SU-DHL-6 (cell line): ENCODE measurements around the gene CCDC18.
"Not testable (repeated sequence)": the region's sequence is repeated elsewhere in the genome, so short reads cannot be mapped to it uniquely, and the experiment has no call there.

Experiments
- H2AFZ ChIP-seq: fragments of 200-600 bp; sonication (generic); 2 replicates; pipeline ENCODE4 v1.6.1; 2014; ENCODE audit warnings: low read depth, mild to moderate bottlenecking, moderate library complexity, mixed read lengths, antibody characterized with exemption, low read length; ENCODE audit not compliant: severe bottlenecking
- H3F3A ChIP-seq: fragments of 200-600 bp; shearing (Covaris generic); 2 replicates; pipeline ENCODE4 v1.6.0; 2016; ENCODE audit warnings: antibody characterized with exemption, mild to moderate bottlenecking; ENCODE audit not compliant: insufficient read depth
- H3K27ac ChIP-seq: fragments of 200-600 bp; sonication (generic); 2 replicates; pipeline ENCODE4 v1.5.1; 2016; ENCODE audit warnings: low read depth, mild to moderate bottlenecking, low read length, moderate library complexity, mixed read lengths
- H3K27me3 ChIP-seq: fragments of 200-600 bp; sonication (generic), shearing (Covaris generic); 2 replicates; pipeline ENCODE4 v1.6.0; 2014; ENCODE audit warnings: mild to moderate bottlenecking, low read length
- H3K36me3 ChIP-seq: fragments of 200-600 bp; sonication (generic); 2 replicates; pipeline ENCODE4 v1.6.1; 2014; ENCODE audit warnings: mild to moderate bottlenecking, low read length, mixed read lengths
- H3K4me2 ChIP-seq: fragments of 300-600, 200-600 bp; shearing (Covaris generic), sonication (generic); 2 replicates; pipeline ENCODE4 v1.6.0; 2014; ENCODE audit warnings: low read length, low read depth, mild to moderate bottlenecking; ENCODE audit not compliant: poor library complexity, severe bottlenecking
- H3K4me3 ChIP-seq: fragments of 200-600 bp; sonication (generic); 2 replicates; pipeline ENCODE4 v1.5.1; 2014; ENCODE audit warnings: antibody characterized with exemption, low read length, mild to moderate bottlenecking, mixed read lengths; ENCODE audit not compliant: insufficient read depth, poor library complexity, severe bottlenecking
- H3K79me2 ChIP-seq: fragments of 200-600 bp; sonication (generic); 2 replicates; pipeline ENCODE4 v1.6.1; 2014; ENCODE audit warnings: mild to moderate bottlenecking, low read length, moderate library complexity; ENCODE audit not compliant: insufficient read depth
- H3K9ac ChIP-seq: fragments of 200-600 bp; sonication (generic); 2 replicates; pipeline ENCODE4 v1.7.0; 2014; ENCODE audit warnings: mild to moderate bottlenecking, low read length
- H3K9me2 ChIP-seq: fragments of 200-600 bp; sonication (generic); replicated peaks from 2 replicates; pipeline ENCODE4 v1.6.1; 2014; ENCODE audit warnings: low read length; ENCODE audit not compliant: insufficient read depth
- H3K9me3 ChIP-seq: fragments of 200-600 bp; sonication (generic); 2 replicates; pipeline ENCODE4 v1.6.1; 2014; ENCODE audit warnings: low read length, mixed read lengths; ENCODE audit not compliant: insufficient read depth
- H4K20me1 ChIP-seq: fragments of 200-600 bp; sonication (generic); 2 replicates; pipeline ENCODE4 v1.6.1; 2014; ENCODE audit warnings: low read depth, mild to moderate bottlenecking, antibody characterized with exemption, low read length, moderate library complexity, mixed read lengths
- EZH2phosphoT487 ChIP-seq: fragments of 200-600 bp; sonication (generic), shearing (Covaris generic); conservative IDR thresholded peaks from 2 replicates; pipeline ENCODE4 v1.6.1; 2018; ENCODE audit warnings: mild to moderate bottlenecking, antibody characterized with exemption, low read length, moderate library complexity, mixed read lengths
- TF ChIP-seq, protein P1 (sequence below): fragments of 200-600 bp; sonication (generic); IDR thresholded peaks from one replicate; pipeline ENCODE4 v1.5.1; 2017; ENCODE audit warnings: antibody characterized with exemption, mild to moderate bottlenecking, low read length, moderate library complexity; ENCODE audit not compliant: insufficient read depth, poor library complexity, severe bottlenecking

Gene CCDC18

GRCh38 chr1:93171549-93172034, 8.9 kb upstream of the CCDC18 start:
- H3K27me3 ChIP-seq = no peaks in the 10 kb centered on the region
- H3F3A ChIP-seq = peaks cover 7% of the 10 kb centered on the region; the same call in 1 of the 2 replicates
- no peaks in the 10 kb centered on the region for H3K9me3 ChIP-seq
- no peak overlapping the region for H2AFZ ChIP-seq
- no peak overlapping the region for H3K27ac ChIP-seq
- H3K4me3 ChIP-seq = no peak overlapping the region
- peaks cover 99% of the 10 kb centered on the region for H3K79me2 ChIP-seq
- H3K4me2 ChIP-seq = no peak overlapping the region
- no peaks in the 10 kb centered on the region for H3K9me2 ChIP-seq
- peaks cover 28% of the 10 kb centered on the region for H4K20me1 ChIP-seq
- H3K36me3 ChIP-seq = peaks cover 48% of the 10 kb centered on the region
- TF ChIP-seq EZH2phosphoT487 = no peak
- H3K9ac ChIP-seq = no peak overlapping the region

DNA sequence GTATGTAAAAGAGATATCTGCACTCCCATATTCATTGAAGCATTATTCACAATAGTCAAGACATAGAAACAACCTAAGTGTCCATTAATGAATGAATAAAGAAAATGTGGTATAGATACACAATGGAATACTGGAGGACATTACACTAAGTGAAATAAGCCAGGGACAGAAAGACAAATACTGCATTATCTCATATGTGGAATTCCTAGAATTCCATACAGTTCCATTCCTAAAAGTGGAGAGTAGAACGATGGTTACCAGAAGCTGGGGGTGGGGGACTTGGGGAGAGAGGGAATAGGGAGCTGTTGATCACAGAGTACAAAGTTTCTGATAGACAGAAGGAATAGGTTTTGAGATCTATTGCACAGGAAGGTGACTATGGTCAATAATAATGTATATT, 7.7 kb upstream of the CCDC18 start:
- peaks cover 7% of the 10 kb centered on the region; the same call in 1 of the 2 replicates for H3F3A ChIP-seq
- H3K36me3 ChIP-seq = peaks cover 47% of the 10 kb centered on the region
- no peaks in the 10 kb centered on the region for H3K27me3 ChIP-seq
- no peaks in the 10 kb centered on the region for H3K9me2 ChIP-seq
- peak overlapping the region; percentile 21 for H3K4me2 ChIP-seq
- H3K9me3 ChIP-seq = no peaks in the 10 kb centered on the region
- H3K4me3 ChIP-seq = no peak overlapping the region
- no peak overlapping the region for H2AFZ ChIP-seq
- no peak for TF ChIP-seq EZH2phosphoT487
- TF ChIP-seq, protein P1, sequence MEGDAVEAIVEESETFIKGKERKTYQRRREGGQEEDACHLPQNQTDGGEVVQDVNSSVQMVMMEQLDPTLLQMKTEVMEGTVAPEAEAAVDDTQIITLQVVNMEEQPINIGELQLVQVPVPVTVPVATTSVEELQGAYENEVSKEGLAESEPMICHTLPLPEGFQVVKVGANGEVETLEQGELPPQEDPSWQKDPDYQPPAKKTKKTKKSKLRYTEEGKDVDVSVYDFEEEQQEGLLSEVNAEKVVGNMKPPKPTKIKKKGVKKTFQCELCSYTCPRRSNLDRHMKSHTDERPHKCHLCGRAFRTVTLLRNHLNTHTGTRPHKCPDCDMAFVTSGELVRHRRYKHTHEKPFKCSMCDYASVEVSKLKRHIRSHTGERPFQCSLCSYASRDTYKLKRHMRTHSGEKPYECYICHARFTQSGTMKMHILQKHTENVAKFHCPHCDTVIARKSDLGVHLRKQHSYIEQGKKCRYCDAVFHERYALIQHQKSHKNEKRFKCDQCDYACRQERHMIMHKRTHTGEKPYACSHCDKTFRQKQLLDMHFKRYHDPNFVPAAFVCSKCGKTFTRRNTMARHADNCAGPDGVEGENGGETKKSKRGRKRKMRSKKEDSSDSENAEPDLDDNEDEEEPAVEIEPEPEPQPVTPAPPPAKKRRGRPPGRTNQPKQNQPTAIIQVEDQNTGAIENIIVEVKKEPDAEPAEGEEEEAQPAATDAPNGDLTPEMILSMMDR = no peak
- H4K20me1 ChIP-seq = peaks cover 29% of the 10 kb centered on the region
- no peak overlapping the region for H3K27ac ChIP-seq
- peaks cover 99% of the 10 kb centered on the region for H3K79me2 ChIP-seq
- no peak overlapping the region for H3K9ac ChIP-seq

DNA sequence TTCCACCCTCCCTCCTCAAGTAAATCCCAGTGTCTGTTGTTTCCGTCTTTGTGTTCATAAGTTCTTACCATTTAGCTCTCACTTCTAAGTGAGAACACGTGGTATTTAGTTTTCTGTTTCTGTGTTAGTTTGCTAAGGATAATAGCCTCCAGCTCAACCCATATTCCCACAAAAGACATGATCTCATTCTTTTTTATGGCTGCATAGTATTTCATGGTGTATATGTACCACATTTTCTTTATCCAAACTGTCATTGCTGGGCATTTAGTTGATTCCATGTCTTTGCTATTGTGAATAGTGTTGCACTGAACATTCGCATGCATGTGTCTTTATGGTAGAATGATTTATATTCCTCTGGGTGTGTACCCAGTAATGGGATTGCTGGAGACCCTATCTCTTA, 5.9 kb upstream of the CCDC18 start:
- H3K9me3 ChIP-seq, H2AFZ ChIP-seq, H3K9ac ChIP-seq, H3K4me2 ChIP-seq, H3K9me2 ChIP-seq, H3K27ac ChIP-seq, H3K27me3 ChIP-seq, H3K4me3 ChIP-seq: not testable (repeated sequence)
- Histone ChIP-seq H4K20me1 (peaks cover 29% of the 10 kb centered on the region), H3K36me3 (peaks cover 42% of the 10 kb centered on the region), H3F3A (peaks cover 12% of the 10 kb centered on the region), H3K79me2 (peaks cover 99% of the 10 kb centered on the region)

DNA sequence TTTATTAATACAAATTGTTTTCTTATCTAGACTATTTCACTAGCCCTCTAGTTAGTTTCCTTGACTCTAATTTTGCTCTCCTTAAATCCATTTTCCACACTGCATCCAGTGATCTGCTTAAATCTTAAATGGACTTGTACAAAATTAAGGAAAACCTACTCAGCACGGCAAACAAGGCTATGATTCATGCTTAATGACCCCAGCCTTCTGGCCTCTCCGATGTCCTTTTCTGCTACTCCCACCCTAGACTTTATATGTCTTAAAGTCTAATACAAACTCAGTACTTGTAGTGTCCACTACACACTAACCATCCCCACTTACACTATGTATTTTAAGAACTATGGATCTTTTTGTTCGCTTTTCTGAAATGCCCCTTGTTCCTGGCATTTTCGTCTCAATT, 2.5 kb upstream of the CCDC18 start:
- Histone ChIP-seq H2AFZ (no peak overlapping the region), H3K4me2 (peak overlapping the region; percentile 77), H3F3A (peaks cover 30% of the 10 kb centered on the region), H3K79me2 (peaks cover 81% of the 10 kb centered on the region), H4K20me1 (peaks cover 18% of the 10 kb centered on the region), H3K4me3 (peak overlapping the region; percentile 70), H3K9ac (peak overlapping the region; percentile 84), H3K27me3 (no peaks in the 10 kb centered on the region), H3K9me3 (no peaks in the 10 kb centered on the region), H3K27ac (no peak overlapping the region), H3K9me2 (no peaks in the 10 kb centered on the region), H3K36me3 (peaks cover 30% of the 10 kb centered on the region)
- TF ChIP-seq EZH2phosphoT487 = no peak
- TF ChIP-seq, protein P1 = no peak
